SHP77 (cell line): ENCODE results near the gene SRSF8.
"Not testable (repeated sequence)": the region's sequence is repeated elsewhere in the genome, so short reads cannot be mapped to it uniquely, and the experiment has no call there.

Source experiments
- DNase-seq, 2 experiments: peaks; one replicate each; lab custom pipeline; 2025; lab: John Stamatoyannopoulos, UW

The SRSF8 gene

GRCh38 chr11:95097209-95097608, 30.5 kb downstream of the SRSF8 start:
- DNase-seq, result no peak

- no peak for DNase-seq
These were observed 32.1 kb downstream of the SRSF8 start for GRCh38 chr11:95098826-95099225.

DNA sequence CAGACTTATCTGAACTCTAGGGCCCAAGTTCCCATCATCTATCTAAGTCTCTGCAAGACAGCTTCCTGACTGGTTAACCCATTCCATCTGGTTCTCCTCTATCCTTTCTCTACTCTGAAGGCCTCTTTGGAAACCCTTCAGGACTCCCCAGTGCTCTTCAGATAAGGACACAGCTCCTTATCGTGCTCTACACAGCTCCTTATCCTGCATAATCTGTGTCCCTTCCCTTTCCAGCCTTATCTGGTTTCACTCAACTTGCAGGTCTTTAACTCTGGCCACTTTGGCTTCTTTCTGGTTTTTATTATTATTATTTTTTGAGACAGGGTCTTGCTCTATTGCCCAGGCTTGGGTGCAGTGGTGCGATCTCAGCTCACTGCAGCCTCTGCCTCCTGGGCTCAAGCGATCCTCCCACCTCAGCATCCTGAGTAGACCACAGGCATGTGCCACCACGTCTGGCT, 33.5 kb downstream of the SRSF8 start:
- no peak for DNase-seq

- no peak for DNase-seq
These were observed 34.3 kb downstream of the SRSF8 start for GRCh38 chr11:95100856-95101507.

DNA sequence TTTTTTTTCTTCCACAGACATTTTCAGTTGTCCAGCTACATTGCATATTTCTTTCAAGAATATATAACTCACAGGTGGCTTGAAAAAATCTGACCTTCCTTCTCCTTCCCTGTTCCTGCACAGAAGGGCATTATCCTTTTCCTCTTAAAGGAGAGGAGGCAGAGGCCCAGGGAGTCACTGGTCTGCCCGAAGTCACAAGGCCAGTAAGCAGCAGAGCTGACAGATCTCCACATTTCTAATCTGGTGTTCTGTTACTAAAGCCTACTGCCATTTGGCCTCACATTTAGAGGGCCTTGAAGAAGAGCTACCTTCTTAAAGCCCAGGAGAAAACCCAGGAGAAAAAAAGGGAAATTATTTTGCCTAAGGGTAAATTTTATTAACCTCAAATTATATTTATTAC, 35.2 kb downstream of the SRSF8 start:
- no peak for DNase-seq

DNA sequence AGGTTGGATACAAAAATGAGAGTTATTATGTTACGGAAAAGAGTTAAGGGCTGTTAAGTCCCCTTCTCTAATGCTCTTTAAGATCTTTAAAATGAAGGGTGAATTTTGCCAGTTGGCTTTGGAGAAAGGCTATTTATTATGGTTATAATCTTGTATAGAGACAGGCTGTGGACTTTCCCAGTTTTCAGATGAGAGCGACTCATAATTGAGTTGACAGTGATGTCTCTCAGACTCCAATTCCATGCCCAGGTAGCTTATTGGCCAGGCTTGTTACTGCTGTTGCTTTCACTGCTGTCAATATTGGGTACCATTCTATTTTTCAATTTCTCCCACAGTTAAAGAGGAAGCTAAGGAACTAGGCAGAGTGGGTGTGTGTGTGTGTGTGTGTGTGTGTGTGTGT, 36.0 kb downstream of the SRSF8 start:
- DNase-seq, result no peak

DNA sequence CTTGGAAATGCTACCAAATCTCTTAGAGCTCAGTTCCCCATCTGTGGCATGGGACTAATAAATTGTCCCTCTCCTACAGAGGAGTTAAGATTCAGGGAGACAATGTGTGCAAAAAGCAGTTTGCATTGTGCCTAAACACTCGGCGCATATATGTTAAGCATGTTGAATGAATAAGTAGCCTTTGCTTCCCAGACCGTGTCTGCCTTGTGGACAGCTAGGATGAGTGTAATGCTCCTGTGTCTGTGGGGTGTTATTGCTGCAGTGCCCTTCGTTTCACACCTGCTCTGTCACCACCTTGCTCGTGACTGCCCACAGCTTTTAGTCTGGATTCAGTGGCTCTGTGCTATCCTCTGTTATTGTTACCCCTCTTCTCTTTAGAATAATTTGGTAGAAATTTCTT, 37.0 kb downstream of the SRSF8 start:
- no peak for DNase-seq

DNA sequence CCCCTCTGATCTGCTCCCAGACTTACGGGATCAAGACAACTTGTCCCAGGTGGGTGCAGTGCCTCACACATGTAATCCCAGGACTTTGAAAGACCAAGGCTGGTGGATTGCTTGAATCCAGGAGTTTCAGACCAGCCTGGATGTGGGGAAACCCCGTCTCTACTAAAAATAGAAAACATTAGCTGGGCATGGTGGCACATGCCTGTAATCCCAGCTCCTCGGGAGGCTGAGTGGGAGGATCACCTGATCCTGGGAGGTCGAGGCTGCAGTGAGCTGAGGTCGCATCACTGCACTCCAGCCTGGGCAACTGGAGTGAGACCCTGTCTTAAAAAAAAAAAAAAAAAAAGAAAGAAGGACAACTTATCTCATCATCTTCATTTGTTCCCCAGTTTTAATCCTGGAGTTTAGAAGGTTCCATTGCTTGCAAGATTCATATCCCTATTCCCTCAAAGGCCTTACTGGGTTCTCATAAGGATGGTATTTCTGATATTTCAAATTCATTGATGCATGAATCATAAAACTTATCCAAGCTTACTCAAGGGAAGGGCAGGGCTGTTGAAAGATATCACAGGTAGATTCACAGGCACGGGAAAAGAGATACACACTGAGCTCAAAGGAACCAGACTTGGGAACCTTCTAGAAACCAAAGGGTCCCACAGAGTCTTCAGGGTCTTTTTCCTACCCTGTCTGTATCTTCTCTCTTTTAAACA, 37.6 kb downstream of the SRSF8 start:
- DNase-seq, result no peak

DNA sequence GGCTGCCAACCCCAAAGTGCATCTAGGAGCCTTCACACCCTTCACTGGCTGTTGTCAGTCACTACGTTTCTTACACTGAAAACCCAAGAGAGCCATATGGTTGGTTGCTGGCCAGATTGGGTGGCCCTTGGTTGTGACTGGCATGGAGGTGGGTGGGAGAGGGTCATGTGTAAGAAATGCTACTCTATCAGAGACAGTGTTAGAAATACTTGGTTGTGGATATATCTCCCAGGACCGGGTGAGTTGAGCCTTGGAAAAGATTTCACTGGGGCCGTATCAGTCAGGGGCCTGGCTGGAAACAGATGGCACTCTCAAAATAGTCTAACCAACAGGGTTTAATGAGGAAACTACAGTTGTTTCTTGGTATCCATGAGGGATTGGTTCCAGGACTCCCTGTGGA, 38.1 kb downstream of the SRSF8 start:
- DNase-seq, result no peak

- no peak for DNase-seq
These were observed 41.5 kb downstream of the SRSF8 start for GRCh38 chr11:95108159-95108611.

DNA sequence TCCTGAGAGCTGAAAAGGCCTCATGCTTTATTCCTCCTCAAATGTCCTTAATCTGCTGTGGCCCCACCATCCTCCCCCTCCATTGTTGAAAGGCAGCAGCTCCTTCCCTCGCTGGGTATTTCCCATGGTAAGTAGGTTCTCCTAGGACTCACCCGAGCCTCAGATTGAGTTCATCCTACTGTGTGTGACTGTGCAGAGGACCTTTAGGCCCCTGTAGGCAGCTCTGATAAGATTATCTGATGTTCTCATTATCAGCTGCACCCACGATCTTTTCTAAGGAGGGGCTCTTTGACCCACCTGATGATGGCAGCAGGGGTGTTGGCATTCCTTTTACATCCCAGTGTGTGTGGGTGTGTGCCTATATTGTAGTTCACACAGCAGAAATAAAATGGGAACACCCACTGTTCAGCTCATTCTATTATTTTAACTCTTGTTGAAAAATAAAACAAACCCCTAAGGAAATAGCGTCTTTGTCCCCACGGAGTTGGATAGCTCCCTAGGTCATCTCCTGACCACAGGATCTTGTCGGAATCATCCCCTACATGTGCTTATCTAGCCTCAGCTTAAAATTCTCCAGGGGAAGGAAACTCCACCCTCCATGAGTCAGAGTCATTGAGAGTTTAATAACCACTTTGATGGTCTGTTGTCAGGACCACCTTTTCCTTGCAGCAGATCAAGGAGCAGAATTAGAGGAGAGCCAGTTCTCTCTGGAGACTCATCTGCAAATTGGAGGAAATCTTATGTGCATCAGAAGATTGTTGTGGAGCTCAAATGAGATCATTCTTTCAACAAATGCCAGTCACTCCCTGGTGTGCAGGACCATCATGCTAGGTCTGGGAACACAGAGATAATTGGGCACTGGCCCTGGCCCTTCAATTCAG, 42.2 kb downstream of the SRSF8 start:
- DNase-seq, result no peak

DNA sequence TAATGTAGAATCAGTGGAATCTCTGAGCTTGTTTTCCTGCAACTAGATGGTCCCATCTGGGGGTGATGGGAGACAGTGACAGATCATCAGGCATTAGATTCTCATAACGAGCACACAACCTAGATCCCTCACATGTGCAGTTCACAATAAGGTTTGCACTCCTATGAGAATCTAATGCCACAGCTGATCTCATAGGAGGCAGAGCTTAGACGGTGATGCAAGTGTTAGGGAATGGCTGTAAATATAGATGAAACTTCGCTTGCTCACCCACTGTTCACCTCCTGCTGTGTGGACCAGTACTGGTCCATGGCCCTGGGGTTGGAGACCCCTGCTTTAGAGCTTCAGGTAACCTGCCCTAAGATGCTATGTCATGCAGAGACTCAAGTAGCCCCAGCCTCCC, 44.8 kb downstream of the SRSF8 start:
- DNase-seq, result not testable (repeated sequence)

- no peak for DNase-seq
These were observed 45.3 kb downstream of the SRSF8 start for GRCh38 chr11:95111923-95112540.

DNA sequence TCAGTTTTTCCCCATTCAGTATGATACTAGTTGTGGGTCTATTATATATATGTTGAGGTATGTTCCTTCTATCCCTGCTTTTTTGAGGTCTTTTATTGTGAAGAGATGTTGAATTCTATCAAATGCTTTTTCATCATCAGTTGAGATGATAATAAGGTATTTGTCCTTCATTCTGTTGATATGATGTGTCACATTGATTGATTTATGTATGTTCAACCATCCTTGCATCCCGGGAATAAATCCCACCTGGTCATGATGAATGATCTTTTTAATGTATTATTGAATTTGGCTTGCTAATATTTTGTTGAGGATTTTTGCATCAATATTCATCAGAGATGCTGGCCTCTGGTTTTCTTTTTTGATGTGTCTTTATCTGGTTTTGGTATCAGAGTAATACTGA, 48.9 kb downstream of the SRSF8 start:
- no peak for DNase-seq

DNA sequence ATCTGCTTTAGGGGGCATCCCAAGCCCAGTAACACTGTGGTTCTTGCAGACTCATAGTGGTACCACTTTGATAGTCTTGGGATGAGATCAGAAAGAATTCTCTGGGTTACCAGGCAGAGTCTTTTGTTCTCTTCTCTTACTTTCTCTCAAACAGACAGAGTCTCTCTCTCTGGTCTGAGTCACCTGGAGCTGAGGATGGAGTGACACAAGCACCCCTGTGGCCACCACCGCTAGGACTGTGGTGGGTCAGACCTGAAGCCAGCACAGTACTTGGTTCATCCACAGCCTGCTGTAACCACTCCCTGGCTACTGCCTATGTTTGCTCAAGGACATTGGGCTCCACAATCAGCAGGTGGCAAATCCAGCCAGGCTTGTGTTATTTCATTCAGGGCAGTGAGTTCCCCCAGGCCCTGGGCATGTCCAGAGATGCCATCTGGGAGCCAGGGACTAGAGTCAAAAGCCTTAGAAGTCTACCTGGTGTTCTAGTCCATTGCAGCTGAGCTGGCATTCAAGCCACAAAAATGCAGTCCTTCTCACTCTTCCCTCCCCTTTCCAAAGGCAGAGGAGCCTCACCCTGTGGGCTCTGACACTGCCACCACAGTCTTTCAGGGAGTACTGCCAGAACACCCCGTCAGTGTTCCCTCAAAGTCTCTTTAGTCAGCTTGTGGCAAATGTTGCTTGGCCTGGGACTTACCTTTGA, 52.8 kb downstream of the SRSF8 start:
- no peak for DNase-seq
